HG03342 (cell line): ENCODE data around the gene TRIM65.
A peak's percentile ranks its signal among the peaks of the same experiment; 100 is the strongest.

Experiments
- ATAC-seq: cut with Tn5 transposase; IDR thresholded peaks from one replicate; pipeline ENCODE4 v1.9.1; 2021; ENCODE audit warnings: mild to moderate bottlenecking, moderate library complexity; ENCODE audit not compliant: unreplicated experiment

TRIM65 gene

DNA sequence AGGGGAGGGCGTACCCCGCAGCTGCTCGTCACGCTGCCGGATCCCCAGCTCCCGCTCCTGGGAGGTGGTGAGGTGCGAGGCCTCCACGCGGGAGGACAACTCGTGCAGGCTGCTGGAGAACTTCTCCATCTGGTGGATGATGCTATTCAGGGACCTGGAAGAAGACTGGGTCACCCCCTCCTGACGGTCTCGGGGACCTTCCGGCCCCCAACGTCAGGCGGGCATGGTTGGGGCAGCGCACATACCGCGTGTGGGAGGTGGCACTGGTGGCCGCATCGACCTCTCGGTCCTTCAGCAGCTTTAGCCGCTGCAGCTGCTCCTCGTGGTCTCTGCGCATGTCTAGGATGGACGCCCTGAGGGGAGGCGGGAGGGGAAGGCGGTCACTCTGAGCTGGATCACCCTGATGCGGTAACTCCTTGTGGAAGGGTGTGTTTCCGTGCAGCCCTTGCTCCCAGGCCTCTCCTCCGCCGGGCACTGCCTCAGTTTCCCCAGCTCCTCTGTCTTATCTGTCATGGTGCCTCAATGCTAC is 21.2 kb upstream of the TRIM65 start:
- ATAC-seq = no peak

DNA sequence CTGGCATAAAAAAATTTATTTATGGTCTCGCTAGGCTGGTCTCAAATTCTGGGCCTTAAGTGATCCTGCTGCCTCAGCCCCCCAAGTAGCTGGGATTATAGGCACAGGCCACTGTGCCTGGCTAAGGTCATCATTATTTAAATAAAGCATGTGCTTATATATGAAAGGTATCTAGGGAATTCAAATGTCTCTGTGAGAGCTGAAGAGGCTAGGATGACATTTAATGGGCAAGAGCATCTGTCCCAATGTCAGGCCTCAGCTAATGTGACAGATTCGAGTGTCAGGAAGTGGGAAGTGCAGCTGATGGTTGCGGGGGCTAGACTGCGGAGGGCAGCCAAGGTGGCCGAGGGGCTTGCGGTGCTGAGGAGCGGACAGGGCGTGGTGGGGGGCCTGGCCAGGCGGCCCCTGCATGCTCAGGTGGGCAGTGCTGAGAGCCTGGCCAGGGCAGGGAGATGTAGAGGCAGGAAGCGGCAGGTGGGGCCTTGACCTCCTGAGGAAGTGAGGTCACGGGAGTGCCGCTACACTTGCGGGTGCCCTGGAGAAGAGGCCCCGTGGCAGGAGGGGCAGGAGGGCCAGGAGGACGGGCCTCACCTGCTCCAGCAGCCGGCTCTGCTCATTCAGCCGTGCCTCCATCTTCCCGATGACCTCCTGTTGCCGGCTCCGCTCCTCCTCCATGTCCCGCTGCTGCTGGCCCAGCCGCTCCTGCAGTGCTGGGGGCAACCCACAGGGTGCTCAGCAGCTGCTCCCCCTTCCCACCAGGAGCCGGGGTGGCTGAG is 20.6 kb upstream of the TRIM65 start:
- ATAC-seq = no peak

DNA sequence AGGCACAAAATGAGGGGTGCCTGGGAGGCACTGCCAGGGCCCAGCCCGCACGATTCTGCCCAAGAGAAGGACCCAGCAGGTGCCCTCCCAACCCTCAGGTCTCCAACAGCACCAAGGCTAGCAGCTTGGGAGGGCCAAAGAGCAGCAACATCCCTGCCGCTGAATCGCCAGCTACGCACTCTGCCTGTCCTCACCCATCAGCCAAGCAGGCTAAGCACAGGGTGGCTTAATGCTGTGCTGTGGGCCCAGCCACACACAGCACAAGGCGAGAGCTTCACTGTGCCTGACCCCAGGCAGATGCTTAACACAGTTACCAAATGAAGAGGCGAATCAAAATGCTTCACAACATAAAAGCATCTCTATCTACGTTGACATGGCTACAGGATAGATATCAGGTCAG is 18.5 kb upstream of the TRIM65 start:
- no peak for ATAC-seq

DNA sequence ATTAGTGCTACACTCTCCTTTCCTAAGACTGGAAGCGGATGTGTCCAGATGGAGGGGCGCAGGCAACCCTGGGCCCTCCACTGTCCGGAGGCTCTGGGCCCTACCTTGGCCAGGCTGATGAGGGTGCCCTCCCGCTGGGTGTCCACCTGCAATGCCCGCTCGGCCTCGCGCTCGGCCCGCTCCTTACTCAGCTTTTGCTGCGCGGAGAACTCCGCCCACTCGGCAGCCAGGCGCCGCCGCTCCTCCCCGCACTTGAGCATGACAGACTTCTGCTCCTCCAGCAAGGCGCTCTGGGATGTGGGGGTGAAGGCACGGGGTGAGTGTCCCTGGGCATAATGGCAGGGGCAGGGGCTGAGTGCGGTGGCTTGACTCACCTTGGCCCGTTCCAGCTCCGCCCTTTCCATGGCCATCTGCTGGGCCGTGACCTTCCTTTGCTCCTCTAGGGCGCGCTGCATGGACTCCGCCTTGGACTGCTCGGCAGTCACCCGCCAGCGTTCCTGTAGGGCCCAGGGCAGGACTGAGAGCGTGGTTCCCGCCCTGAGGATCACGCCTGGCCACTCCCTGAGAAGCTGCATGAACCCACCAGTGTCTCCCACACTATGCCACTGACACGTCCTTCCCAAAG is 18.0 kb upstream of the TRIM65 start:
- ATAC-seq = no peak

DNA sequence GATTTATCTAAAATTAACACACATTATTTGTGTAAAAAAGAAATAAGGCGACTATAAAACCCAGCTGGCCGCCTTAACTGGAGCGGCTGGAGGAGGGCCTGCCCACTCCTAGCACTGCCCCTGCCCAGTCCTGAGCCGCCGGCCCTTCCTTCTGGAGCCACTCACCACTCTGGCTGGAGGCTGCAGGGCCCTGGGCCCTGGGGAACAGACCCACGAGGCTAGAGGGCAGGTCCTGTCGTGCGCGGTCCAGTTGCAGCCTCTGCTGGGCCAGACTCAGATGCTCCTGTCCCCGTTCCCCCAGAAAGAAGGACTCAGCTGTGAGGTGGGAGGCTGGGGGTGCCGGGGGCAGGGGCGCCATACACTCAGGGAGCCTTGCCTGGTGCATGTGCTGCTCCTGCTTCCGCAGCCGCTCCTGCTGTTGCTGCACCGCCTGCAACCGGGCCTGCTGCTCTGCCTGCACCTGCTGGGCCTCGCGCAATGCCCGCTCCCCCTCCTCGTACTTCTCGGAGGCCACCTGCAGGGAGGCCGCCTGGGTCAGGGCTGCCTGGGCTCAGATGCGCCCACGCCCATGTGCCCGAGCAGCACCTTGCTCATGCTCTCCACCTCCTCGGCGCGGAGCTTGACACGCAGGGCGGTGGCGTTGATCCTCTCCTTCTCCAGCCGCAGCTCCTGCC is 16.9 kb upstream of the TRIM65 start:
- ATAC-seq = no peak

DNA sequence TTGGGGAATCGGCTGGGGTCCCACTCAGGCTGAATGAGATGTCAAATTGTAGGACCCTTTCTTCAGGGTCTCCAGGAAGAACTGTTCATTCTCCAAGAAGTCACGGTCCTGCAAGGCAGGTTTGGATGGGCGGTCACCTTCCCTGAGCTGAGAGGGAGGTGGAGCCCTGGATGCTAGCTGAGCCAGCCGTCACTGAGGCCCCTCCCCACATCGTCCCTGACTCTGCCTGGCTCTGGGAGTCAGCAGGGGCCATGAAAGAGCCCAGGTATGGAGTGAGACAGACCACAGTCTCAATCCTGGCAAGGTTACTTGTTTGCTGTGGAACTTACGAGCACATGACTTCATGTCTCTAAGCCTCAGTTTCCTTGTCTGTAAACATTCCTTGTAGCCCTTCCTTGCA is 13.9 kb upstream of the TRIM65 start:
- no peak for ATAC-seq

DNA sequence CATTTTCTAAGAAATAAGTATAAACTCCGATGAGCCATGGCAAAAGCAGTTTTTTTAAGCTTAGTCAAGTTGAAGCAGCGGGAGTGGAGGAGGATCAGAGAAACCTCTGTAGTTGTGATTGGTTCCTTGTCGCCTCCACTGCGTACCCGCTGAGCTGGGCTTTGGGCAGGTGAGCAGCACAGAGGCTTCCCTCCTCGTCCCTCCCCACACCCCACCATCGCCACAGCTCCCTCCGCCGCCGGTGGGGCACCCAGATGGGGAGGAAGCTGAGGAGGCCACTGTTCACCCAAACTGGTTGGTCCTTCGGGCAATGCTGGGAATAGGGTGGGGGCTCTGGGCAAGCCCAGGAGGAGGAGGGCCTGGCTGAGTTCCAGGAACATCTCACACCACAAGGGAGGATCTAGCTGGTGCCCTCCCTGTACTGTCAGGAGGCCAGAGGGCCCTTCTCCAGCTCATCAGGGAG is 13.1 kb upstream of the TRIM65 start:
- ATAC-seq = no peak

DNA sequence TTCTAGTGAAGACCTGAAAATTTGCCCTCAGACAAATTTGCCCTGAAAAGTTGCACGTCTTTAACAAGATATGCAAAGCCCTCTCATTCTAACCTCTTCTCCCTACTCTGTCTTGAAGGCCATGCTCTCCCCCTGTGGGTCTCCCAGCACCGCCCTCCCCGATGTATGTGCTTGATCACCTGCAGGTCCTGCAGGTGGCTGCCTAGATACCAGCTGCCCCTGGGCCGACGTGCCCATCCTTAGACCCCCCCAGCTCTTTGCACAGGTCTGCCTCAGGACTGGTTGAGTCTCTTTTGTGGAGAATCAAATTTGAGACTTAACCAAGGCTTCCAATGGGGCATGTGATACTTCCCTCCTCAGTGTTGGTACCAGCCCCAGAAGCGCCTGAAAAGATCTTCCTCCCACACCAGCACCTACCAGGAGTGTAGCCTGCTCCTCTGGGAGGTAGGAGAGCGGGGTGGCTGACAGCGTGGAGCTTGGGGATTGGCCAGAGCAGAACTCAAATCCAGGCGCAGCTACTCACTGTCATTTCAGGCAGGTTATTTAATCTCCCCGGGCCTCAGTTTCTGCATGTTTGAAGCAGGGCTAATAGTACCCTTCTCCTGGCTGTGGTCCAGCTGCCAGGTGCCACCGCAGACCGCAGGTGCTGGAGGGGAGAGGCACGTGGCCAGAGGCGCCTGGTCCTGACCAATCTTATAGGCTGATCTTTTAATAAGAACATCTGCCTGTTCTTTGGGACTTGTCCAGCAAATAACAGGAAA is 12.5 kb upstream of the TRIM65 start:
- ATAC-seq = no peak

DNA sequence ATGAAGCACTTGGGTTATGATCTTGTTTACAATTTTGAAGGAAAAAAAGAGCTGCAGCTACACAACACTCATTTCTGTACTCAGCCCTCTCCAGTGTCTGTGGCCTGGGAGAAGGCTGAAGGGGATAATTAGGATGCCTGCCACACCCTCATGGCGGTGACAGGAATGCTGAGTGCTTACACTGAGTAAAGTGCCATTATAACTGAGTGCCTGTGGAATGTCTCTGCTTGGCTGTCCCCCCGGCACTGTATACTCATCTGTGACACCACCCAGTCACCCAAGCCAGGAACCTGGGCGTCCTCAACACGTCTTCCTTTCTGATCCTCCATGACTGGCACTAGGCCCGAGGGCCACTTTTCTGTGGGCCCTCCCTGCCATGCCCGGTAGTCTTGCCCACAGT is 11.4 kb upstream of the TRIM65 start:
- ATAC-seq = no peak

DNA sequence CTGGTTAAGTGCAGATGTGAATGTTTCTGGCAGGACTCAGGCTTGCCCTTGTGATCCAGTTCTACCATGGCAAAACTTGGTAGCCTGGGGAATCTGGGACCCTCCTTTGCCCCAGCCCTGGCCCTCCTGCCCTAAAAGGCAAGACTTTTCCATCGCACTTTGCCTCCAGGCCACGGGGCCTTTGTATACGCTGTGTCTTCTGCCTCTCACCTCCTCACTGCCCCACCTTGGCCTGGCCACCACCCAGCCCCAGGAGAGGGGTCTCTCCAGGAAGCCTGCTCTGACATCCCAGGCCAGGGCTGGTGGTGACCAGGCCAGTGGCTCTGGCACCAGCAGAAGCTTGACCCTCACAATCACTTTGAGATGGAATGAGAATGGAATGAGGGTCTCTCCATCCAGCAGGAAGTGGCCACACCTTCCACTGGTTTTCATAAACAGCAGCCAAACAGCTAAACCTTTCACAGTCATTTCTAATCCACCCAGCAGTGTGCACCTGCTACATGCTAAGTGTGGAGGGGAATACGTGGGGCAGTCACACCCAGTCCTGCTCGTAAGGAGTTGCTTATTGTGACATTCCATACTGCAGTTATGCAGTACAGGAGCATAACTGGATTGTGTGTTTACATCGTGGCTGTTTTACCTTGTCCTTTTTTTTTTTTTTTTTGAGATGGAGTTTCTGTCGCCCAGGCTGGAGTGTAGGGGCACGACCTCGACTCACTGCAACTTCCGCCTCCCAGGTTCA is 9.6 kb upstream of the TRIM65 start:
- ATAC-seq = no peak

DNA sequence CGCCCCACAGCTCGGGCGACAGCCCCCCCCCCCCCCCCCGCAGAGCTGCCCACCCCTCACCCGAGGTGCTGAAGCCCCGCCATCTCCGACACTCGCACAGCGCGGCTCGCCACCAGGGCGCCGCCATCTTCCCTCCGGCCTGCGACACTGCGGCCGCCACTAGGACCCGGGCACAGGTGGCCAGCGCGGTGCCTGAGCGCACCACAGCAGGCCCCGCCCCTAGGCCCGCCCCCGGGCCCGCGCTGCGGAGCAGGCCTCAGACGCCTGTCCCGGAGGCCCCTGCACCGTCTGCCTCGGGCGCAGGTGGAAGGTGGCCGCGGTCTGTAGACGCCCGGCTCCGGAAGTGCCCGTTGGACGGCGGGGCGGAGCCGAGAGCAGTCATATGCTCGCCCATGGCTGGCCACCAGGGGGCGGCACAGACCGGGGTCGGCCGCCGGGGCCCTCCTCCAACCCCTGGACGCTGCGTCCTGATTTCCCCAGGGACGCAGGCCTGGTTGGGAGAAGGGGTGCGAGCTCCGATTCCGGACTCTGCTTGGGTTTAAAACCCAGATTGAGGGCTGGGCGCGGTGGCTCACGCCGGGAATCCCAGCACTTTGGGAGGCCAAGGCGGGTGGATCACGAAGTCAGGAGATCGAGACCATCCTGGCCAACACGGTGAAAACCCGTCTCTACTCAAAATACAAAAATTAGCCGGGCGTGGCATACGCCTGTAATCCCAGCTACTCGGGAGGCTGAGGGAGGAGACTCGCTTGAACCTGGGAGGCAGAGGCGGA is 8.2 kb upstream of the TRIM65 start, which contains the start of gene MRPL38:
MRPL38 (minus strand) TSS at position 136 of the 773 bp plus-strand sequence; CDS start at position 127, 9 bp downstream.
- ATAC-seq = peak; percentile 94

DNA sequence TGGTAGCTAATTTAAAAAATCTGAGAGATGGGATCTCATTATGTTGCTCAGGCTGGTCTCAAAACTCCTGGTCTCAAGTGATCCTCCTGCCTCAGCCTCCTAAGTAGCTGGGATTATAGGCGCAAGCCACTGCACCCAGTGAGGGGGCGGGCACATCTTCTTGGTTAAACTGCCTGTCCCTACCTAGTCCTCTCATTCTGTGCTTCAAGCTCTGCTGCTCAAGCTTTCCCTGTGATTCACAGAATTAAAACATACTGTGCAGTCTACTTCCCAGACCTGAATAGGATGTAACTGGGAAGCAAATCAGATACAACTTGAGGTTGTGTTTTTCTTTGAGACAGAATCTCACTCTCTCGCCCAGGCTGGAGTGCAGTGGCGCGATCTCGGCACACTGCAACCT is 5.7 kb upstream of the TRIM65 start:
- ATAC-seq = no peak

DNA sequence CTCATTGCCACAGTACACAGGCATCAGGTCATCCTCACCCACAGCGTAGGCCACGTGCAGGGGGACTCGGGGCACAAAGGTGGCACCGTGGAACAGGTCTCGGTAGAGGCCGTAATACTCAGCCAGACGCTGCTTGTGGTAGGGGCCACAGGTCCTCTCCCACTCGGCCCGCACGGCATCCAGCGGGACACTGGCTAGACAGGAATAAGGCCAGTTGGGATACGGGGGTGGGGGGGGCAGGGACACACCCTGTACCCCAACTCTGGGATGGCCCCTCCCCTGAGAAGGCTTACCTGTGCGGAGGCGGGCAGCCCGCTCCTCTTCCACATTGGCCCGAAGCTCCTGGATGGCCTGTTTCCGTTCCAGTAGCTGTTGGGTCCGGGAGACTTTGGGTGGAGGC is 5.0 kb upstream of the TRIM65 start:
- ATAC-seq = no peak

DNA sequence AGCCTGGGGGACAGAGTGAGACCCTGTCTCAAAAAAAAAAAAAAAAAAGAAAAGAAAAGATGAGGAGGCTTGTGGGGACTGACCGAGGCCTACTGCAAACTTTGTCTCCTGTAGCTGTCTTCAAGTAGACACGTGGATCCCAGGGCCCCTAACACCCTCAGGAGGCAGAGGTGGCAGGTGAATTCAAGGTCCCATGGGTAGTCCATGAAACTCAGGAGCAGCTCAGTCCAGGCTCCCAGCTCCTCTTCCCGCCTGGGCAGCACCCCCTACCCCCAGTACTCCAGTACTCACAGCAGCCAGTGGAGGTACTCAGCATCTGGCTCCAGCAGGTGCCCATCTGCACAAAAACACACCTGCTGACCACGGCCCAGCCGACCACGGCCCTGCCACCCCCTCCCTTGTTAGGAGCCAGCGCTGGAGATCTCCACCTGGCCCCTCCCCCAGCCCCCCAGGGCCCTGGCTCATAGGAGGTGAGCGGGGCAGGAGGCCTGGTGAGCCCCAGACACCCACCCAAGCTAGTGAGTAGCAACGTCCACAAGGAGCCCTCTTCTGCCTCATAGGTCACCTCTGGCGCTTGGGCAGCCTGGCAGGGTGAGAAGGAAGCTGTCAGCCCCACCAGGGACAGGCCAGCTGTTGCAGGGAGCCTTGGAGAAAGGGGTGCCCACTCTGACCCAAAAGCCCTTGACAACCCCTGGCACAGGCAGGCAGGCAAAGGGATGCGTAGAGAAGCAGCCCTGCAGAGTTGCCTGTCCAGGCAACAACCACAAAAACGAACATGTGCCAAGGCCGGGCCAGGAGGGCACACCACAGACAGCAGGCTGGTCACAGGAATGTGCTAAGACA is 4.2 kb upstream of the TRIM65 start:
- ATAC-seq = no peak

DNA sequence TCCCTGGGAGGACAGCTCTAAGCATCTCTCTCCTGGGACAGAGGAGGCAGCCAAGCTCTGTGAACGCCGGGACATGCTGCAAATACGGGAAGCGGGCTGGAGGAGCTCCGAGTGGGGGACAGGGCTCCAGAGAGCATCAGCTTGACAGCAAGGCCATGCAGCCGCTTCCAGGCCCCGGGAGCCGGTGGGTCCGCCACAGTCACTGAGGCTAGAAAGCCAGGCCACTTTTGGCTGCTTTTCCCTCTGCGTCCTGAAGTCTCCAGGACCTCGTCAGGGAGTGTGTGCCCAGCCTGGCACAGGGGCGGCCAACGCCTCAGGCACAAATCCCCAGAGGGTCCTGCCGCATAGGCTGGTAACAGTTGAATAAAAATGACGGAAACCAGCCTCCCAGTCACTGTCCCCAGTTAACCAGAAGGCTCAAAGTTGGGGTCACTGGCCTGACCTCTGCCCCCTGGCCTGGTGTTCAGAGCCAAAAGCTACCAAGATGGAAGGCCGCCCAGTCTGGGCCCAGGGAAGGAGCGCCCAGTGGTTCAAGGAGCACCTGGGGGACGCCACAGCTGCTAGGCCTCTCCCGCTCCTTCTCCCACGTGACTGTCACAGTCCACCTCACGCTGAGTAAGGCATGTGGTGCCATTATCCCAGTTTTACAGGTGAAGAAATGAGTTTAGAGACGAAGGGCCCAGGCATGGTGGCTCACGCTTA is 3.2 kb upstream of the TRIM65 start:
- no peak for ATAC-seq

DNA sequence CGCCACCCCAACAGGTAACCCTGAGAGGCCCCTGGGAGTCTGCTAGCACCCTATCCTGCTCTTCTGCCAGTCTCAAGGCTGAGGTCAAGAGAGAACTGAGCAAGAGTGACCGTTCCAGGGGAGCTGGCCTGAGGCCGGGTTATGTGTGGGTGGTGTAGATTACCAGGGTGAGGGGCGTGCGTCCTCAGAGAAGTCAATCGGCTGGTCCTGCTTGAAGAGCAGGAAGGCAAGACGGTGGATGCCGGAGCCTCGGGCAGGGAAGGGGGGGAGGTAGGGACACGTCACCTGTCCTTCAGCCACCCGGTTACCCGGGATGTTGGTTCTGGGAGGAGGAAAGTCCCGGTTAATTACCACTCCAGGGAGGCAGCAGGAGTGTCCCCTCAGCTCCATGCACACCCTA is 2.6 kb upstream of the TRIM65 start:
- ATAC-seq = no peak

DNA sequence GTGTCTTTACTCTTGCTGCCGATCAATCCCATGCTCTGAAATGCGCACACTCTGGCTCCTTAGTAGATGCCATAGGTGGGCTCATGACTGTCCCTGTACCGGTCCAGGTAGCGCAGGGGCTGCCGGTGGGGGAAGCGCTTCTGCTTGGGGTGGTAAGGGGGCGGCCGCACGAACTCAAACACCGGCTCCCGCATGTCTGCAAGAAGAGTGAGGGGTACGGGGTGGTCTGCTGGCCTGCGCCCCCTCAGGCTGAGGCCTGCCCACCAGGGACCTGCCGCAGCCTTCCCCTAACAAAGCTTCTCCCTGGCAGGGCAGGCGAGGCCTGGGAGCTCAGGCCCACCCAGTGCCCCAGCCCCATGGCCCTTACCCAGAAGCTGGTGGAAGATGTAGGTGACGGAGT is 2.0 kb upstream of the TRIM65 start:
- ATAC-seq = no peak

DNA sequence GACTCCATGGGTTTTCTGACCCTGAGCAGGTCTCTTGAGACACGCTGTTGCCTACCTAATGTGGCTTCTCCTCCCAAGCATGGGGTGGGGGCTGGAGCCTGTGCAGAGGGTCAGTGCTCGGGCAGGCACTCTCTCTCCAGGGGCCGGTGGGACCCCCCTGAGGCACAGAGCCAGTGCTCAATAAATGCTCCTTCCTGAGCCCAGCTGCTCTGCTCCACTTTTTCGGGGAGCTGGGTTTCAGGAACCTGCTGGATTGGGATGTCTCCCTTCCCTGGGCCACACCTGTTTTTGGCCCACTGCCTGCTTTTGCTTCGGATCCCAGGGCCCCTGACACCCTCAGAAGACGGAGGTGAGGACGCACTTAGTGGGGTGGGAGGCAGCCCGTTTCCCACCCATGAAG is 1.3 kb upstream of the TRIM65 start:
- no peak for ATAC-seq
